NCI-H2171 treated with DMSO at 0.1 percent for 48 hours (cell line): ENCODE measurements around the gene ACOT7.

Experiments
- DNase-seq: peaks from one replicate; lab custom pipeline; 2025; lab: John Stamatoyannopoulos, UW

ACOT7 gene

GRCh38 chr1:6288665-6289064 lies 104.9 kb downstream of the ACOT7 start:
- DNase-seq: no peak

GRCh38 chr1:6288026-6288425 lies 105.5 kb downstream of the ACOT7 start:
- DNase-seq: no peak

- peak; percentile 60 for DNase-seq
Measured at GRCh38 chr1:6287431-6287886, 106.1 kb downstream of the ACOT7 start.

- DNase-seq: no peak
Measured at GRCh38 chr1:6287029-6287428, 106.5 kb downstream of the ACOT7 start.

GRCh38 chr1:6286266-6286665 lies 107.3 kb downstream of the ACOT7 start:
- no peak for DNase-seq

DNA sequence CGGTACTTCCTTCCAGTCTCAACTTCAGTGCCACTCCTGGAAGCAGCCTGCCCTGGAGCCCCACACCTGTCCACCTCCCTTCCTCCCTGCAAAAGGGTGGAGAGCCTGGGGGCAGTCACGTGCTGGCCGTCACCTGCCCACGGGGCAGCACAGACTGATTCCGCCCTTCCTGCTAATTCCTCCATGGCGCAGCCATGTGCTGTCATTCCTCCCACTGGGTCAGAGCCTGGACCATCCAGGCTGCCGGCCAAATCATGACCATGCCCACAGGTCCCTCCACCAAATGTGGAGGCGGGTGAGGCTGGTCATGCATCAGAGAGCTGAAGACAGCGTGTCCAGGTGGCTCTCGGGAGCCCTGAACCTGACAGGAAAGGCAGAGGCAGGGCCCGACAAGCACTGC lies 108.2 kb downstream of the ACOT7 start:
- DNase-seq: no peak

- DNase-seq: no peak
Measured at GRCh38 chr1:6282577-6283270, 110.8 kb downstream of the ACOT7 start.

DNA sequence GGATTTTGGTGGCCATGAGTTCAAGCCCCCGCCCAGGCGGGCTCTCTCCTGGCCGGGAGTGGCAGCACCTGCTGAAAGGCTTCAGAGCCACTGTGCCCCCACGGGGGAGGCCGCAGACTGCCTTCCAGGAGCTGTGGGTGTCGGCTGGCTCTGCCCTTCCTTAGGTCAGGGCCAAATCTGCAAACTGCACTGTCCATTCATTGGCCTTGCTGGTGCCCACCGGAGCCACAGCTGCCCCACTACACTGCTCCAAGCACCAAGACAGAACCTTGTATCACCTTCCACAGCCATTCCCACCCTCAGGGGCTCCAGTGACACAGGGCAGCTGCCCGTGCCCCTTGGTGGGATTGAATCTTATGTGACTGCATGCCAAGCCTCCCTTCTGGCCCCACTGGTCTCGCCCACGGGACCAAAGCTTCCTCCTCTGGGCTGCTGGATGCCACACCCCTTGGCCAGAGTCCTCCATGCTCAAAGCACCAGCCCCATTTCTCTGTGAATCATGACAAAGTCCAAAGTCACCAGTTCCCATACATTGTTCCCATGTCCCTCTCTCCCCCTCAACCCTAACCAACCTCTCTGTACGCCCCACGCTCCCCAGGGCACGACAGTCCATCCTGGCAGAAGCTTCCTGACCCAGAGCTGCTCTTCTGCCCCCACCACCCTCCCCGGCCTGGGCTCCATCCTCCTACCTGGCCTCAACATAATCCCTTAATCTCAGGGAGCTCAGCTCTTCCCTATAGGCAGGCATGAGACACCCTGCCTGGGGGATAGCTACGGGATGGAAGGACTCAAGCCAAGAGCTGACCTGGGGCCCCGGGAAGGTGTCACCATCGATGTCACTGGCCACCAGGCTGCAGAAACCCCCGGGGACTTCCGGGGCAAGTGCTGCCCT lies 111.8 kb downstream of the ACOT7 start:
- DNase-seq: no peak

GRCh38 chr1:6280761-6281451 lies 112.7 kb downstream of the ACOT7 start:
- no peak for DNase-seq

GRCh38 chr1:6279613-6280383 lies 113.8 kb downstream of the ACOT7 start:
- no peak for DNase-seq

DNA sequence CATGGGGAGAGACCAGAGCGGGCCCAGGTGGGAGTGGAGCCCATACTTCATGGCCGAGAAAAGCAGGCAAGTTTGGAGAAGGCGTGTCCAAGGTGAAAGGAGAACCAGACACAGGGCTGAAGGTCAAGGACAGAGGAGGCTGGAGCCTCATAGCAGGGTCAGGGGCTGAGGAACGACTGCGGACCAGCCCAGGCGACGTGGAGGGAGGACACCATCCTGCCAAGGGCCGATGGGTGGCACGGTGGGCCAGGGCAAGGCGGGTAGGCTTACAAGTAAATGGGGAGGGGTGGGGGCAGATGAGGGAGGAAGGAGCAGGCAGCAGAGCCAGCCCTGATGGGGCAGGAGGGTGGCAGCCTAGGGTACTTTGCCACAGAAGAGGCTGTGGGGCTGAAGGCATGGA lies 114.5 kb downstream of the ACOT7 start:
- DNase-seq: no peak

DNA sequence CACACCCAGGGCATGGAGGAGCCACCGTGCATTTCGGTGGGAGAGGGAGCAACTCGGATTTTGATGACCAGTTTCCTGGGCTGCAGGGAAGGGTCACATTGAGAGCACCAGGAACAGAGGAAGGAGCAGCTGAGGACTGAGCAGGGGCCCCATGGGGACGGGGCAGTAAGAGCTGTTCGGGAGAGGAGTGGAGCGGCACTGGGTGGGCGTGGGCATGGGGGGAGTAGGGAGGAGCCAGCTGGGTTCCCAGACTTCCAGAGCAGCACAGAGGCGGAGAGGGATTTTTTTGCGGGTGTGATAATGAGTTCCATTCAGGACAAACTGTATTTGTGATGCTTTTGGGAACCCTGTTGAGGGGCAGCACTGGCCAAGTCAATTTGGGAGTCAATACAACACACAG lies 115.3 kb downstream of the ACOT7 start:
- DNase-seq: peak; percentile 98

- DNase-seq: peak; percentile 37
Measured at GRCh38 chr1:6276811-6277555, 116.6 kb downstream of the ACOT7 start.

GRCh38 chr1:6275826-6276782 lies 117.5 kb downstream of the ACOT7 start:
- DNase-seq: peak; percentile 98

DNA sequence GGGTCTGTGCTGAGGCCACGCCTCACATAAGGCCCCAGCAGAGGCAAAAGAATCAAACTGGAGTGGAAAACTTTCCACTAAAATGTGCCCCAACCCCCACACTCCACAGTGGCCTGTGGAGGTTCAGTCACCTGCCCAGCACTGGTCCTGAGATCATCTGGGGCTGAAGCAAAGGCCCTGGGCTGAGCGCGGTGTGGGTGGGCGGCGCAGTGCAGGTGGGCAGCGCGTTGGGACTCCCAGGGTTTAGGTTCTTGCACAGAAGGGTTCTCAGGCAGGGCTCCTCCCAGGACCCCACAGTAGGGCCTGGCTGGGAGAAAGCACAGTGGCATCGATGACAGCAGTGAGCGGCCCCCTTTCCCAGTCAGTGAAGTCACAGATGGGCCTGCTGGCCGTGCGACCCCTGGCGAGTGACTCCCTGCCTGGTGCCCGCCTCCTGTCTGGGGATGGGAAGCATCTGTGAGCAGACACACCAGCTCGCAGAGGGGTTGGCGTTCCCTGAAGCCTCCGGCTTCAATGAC lies 118.9 kb downstream of the ACOT7 start:
- DNase-seq: no peak

GRCh38 chr1:6274102-6274501 lies 119.5 kb downstream of the ACOT7 start:
- no peak for DNase-seq

DNA sequence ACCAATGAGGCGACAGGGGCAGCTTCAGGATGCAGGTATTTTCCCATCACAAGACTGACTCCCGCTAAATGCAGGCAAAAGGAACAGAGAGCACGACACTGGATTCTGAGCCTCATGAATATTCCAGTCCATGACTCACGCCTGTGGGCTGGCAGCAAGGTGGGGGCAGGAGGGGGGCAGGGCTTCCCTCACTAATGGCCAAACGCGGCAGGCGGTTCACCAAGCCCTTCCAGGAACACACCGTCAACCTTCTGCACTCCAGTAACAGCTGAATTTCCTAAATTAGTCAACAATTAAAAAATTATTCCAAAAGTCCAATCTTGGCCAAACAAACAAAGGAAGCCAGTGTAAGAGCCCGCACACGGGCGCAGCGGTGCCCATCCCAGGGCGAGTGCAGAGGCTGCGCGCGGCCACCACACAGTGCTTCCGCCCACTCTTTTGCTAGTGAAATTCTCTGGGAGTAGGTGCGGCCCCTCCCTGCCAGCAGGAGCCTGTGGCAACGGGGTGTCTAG lies 120.1 kb downstream of the ACOT7 start:
- DNase-seq: no peak

DNA sequence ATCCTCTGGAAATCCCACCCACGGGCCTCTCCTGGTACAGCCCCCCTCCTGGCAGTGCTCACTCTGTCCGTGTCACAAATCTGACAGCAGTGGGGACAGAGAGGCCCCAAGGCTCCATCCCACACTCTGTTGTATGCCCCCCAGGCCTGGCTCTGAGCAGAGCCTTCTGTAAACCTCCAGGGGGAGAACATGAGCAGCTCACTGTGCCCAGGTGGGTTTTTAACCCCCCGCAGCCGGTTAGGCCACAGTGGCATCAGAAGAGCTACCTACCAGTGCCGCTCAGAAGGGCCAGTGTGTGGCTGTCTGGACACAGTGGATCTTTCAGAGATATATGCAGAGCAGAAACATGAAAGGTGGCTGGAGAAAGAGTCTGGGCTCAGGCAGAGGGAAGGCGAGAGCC lies 120.7 kb downstream of the ACOT7 start:
- DNase-seq: no peak

DNA sequence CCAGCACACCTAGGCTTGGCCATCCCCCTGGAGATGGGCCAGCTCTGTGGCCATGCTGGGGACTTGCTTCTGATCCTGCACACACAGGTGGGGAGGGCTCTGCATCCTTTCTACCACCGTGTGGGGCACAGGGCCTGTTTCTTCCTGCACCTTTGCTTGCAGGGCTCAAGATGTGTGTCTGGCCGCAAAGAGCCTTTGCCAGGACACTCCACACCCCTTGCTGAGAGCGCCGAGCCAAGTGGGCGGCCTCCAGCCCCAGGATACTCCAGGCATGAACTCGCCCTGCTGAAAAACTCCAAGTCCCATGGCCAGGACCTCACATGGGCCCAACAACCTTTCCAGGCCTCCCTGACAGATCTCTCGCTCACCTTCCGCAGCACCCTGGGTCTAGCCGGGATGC lies 121.1 kb downstream of the ACOT7 start:
- no peak for DNase-seq

DNA sequence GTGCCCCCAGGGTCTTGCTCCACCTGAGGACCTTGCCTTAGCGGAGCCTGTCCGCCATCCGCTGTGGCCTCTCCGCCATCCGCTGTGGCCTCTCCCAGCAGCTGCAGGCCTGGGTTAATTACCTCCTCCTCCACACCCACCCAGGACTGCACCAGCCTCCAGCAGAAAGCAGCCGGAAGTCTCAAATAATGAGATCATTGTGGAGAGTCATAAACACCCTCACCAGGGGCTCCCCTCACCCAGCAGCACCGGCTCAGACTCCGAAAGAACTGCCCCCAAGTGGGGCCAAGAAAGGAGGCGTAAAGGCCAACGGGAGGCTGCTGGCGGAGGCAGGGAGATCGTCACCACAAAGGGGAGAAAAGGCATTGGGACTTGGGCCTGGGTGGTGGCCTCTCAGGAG lies 122.0 kb downstream of the ACOT7 start:
- DNase-seq: no peak
